Stimulated activated CD8-positive, alpha-beta memory T cell treated with anti-CD3 and anti-CD28 coated beads, Interleukin-7, amount 100 ng/mL, for 4 hours (primary cell): ENCODE results near the gene CDKN1B.

ENCODE experiments used
- DNase-seq, 2 donors: peaks; one replicate each; pipeline ENCODE4 v3.0.0-alpha.2; 2020; ENCODE audit warnings: low read depth in 2 of 2

The CDKN1B gene

GRCh38 chr12:12759234-12759915, 42.2 kb downstream of the CDKN1B start:
- DNase-seq = no peak

- no peak for DNase-seq
Observed at GRCh38 chr12:12764824-12765223, 47.7 kb downstream of the CDKN1B start.

- DNase-seq = no peak
Observed at GRCh38 chr12:12770262-12770661, 53.1 kb downstream of the CDKN1B start.
